GM19023 (cell line): ENCODE measurements around the gene CACNG4.
A peak's percentile ranks its signal among the peaks of the same experiment; 100 is the strongest.

Experiments
- ATAC-seq: cut with Tn5 transposase; IDR thresholded peaks from one replicate; pipeline ENCODE4 v1.9.1; 2021; ENCODE audit warnings: mild to moderate bottlenecking, moderate library complexity; ENCODE audit not compliant: unreplicated experiment

Gene CACNG4

DNA sequence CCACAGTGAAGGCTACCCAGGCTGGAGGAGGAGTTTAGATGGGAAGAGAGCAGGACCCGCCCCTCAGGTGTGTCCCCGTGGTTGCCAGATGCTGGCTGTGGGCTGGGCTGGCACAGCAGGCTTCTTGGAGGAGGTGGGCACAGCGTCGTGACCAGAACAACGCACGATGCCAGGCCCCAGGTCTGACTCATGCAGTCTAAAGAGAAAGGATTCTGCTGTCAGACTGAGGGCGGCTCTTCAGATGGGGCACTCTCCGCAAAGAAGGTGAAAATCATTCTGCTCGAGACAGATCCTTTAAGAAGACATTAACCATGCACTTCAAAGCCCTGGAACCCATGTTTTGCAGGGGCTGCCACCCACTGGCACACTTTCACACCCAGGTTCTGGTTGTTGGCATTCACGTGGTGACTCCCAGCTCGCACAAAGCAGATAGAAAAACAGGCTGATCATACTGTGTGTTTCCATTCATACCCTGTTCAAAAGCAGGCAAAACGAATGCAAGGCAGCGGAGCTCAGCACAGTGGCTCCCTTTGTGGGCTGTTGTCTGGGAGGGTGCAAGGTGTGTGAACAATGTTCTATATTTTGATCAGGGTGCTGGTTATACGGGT lies 19.0 kb downstream of the CACNG4 start:
- ATAC-seq = no peak

DNA sequence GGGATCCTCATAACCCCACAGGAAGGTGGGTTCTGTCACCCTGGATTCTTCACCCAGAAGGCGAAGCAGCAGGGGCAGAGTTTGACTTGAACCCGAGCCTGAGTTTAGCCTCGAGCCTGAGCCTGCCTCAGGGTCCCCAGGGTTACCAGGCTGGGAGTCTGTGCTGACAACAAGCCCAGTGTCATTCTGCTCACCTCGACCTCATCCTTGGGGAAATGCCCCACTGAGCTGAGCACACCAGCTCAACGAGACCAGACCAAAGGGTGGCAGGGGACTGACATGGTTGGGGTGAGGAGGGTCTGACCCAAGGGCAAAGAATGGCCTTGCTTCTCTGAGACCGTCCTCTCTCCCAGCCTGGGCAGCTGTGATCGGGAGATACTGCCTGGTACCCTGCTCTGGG lies 20.2 kb downstream of the CACNG4 start:
- ATAC-seq = no peak

DNA sequence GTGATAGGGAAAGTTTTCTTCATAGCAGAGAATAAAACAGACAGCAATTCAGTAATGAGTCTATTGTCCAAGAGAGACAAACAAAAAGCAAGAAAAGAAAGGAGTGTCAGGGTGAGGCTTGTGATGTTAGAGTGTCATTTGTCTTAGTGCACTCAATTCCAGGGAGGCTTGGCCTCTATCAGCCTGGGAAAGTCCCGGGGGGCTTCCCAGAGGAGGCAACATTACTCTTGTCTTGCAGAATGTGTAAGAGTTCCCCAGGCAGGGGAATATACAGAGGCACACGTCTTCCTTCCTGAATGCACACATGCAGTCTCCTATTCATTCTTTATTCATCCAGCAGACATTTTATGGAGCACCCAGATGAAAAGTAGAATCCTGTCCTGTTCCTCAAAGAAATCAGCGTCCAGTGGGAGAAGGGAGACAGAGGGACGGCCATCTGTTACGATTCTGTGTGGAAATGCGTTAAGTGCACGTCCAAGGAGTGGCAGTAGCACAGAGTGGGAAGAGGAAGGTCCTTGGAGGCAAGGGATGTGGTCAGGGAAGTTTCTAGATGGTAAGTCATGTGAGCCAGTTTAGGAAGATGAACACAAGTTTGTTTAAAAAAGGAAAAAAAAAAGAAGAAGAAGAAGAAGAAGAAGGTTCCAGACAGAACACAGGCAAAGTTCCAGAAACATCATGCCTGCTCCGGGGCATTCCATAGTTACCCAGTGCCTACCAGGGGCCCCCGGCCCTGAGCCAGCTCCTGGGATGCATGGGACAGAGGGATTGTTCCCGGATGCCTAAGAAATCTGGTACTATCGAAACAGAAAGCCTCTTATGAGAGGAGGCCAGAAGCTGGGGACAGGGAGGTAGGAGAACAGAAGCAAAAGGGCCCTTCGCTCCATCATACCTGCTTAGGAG lies 21.1 kb downstream of the CACNG4 start:
- peak; percentile 69 for ATAC-seq

DNA sequence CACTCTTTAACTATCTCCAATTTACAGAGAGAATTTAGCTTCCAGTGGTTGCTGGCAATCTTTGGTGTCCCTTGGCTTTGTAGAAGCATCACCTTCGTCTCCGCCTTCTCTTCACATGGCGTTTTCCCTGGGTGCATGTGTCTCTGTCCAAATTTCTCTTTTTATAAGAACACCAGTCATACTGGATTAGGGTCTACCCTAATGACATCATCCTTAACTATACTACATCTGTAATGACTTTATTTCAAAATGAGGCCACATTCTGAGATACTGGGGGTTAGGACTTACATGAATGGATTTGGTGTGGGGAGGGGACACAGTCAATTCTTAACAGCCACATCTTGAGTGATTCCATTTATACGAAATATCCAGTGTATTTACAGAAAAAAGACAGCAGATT lies 22.2 kb downstream of the CACNG4 start:
- no peak for ATAC-seq

DNA sequence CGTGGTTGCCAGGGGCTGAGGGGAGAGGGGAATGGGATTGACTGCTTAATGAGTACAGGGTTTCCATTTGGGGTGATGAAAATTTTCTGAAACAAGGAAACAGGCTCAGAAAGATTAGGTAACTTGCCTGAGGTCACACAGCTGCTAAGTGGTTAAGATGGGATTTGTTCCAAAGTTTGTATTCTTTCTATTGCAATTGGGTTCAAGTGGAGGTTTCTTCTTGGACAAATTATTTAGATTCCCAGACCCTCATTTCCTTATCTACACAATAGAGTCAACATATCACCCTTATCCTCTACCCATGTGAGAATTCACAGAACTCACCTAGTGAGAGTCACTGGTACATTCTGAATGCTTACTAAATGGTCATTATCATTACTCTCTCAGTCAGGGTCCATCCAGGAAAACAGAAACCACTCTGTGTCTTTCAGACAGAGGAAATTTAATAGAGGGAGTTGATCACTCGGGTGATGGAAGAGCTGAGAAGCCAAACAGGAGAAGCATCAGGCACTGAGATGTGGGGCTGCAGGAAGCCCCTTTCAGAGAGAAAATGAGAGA lies 22.6 kb downstream of the CACNG4 start:
- no peak for ATAC-seq

GRCh38 chr17:66988069-66988798 lies 23.7 kb downstream of the CACNG4 start:
- ATAC-seq = no peak

- no peak for ATAC-seq
Observed at GRCh38 chr17:66989076-66989475, 24.6 kb downstream of the CACNG4 start.

DNA sequence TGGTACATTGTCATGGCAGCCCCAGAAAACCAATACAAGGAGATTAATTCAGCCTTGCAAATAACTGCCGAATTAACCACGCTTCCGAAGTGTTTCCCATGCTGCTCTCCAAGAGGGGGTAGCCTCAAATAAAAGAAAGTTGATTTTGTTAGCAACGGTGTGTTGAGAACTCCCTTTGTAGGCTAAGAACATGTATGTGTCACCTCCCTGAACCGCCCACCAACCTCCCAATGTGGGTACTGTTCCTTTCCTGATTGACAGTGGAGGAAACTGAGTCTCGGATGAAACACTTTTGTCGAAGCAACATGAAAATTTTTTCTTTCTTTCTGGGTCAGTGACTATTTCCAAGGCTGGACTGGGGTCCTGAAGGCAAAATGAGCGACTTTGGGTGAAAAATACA lies 25.1 kb downstream of the CACNG4 start:
- ATAC-seq = no peak

DNA sequence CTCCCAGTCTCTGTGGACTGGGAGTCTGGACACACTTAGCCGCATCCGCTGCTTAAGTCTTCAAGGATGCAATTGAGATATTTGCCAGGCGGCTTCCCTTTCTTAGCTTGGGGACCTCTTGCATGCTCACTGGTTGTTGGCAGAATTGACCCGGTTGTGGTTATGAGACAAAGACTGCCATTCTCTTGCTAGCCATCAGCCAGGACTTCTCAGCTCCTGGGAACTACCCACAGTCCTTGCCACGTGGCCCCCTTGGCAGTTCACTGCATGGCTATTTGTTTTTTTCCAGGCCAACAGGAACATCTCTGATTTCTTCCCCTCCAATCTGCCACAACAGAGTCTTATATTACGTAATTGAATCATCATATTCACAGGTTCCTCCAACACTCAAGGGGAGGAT lies 25.5 kb downstream of the CACNG4 start:
- no peak for ATAC-seq

DNA sequence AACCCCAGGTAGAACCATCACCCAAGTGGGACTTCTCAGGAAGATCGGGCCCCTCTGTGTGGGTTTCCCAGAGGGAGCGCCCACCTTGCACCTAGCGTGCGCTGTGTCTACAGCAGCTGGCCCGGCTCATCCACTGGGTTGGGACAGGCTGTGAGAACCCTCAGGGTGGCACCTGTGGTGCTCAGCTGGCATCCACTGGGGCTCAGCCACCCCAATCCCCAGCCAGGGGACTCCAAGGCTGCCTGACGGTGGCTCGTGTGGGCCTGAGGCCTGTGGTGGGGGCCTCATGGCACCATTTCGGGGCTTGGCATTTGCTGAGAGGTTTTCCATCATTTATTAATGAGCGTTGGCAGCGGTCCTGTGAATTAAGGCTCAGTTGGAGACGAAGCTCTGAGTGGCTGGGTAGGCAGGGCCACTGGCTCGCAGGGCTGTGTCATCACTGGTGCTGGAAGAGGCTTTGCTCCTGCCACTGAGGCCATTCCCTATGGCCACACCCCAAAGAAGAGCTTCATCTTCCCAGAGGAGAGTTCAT lies 28.5 kb downstream of the CACNG4 start:
- ATAC-seq = no peak

- no peak for ATAC-seq
Observed at GRCh38 chr17:66994361-66994760, 29.9 kb downstream of the CACNG4 start.

- no peak for ATAC-seq
Observed at GRCh38 chr17:66994930-66995535, 30.5 kb downstream of the CACNG4 start.

GRCh38 chr17:66995944-66996343 lies 31.4 kb downstream of the CACNG4 start:
- no peak for ATAC-seq

DNA sequence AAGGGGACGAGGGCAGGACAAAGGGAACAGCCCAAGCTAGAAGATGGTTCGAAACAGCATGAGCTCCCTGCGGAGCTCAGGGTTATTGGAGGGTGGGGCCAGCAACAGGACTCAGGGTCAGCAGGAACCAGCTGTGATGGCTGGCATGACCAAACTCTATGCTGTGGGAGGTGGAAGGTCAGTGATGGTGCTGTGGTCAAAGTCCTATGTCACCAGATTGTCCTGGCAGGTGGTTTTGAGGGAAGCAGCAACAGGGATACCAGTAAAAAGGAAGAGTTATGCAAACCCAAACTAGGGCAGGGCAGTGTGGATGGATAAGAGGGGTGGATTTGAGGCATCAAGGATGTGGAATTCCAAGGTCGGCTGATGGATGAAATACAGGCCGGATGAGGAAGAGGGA lies 32.4 kb downstream of the CACNG4 start:
- no peak for ATAC-seq

DNA sequence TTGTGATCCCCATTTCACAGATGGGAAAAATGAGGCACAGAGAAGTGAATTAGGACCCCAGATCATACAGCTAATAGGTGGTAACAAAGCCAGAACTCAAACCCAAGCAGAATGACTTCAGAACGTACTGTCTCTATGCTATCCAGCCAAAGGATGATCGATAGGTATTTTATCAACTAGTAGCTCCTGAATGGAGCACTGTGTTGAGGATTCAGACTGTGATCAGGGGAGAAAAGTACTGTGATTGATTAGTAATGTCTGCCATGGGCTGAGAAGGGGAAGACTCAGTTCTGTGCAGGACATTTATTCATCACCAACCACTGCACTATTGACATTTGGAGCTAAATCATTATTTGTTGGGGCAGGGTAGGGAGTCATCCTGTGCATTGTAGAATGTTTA lies 38.7 kb downstream of the CACNG4 start:
- ATAC-seq = no peak

DNA sequence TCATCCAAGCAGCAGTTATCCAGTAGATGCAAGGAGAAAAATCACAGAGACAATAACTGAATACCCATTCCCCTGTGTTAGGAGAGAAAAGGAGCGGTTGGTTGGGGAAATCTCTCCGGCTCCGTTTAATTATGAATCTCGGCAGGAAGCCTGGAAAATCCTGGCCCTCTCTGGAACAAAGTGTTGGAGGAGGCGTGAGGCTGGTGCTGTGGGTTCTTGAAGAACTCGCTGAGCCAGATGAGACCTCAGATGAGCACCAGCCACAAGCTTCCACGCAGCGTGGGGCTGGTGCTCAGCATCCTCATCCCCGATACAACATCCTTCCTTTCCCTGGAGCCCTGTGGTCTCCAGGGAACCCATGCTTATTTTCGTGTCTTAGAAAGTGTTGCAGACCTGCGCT lies 39.7 kb downstream of the CACNG4 start:
- ATAC-seq = no peak

DNA sequence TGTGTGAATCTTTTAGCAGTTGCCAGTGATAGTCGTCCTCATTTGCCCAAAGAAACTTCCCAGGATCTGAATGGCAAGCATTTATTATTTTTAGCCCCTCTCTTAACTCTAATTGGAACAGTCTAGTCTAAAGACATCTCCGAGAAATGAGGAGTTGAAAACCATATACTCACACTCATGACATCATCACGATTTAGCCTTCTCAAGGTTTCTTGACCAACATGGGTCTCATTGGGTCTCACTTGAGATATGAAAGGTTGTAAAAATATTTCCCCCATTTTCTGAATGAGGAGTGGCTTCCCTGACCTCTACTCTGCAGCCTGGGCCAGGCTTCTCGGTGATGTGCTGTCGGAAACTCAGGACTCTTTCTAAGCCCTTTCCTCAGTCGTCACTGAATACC lies 42.8 kb downstream of the CACNG4 start:
- no peak for ATAC-seq

DNA sequence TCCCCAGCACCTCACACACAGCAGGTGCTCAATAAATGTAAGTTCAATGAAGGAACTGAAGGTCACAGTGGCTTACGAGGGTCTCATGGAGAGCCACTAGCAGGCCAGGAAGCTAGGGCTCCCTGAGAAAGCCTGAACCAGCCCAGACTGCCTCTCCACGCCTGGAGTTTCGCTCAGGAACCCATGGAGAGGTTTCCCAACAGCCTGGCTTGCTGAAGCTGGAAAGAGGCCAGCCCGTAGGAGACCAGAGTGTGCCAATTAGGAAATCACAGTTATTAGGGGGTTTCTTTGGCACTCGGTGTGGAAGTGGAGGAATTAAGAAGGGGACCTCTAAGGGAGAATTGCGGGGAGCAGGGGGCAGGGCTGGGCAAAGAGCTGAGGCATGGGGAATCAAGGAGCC lies 43.6 kb downstream of the CACNG4 start:
- ATAC-seq = no peak

GRCh38 chr17:67011527-67012175 lies 47.1 kb downstream of the CACNG4 start:
- peak; percentile 52 for ATAC-seq

DNA sequence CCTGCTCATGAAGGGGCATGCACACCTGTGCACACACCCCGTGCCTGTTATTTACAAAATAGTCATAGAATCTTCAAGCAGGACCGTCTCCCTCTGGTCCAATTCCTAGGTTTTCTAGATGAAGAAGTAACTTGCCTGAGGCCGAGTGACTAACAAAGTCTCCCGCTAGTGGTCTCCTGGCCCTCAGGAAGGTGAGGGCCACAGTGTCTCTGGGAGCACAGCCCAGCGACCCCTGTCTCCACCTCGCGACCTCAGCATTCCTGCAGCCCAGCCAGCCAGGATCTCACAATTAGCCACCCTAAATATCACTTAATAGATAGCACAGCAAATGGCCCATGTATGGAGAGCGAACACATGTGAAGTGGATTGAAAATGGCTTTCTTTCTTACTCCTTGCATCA lies 49.4 kb downstream of the CACNG4 start:
- no peak for ATAC-seq
